ENCODE data around the gene KIF13A. TPM values are rescaled to one million over a fixed set of nuclear protein-coding genes. Genes with fewer than 3 reads are reported as not detected.

KIF13A gene
- total RNA-seq, 4 donors from 2014 or later: 32.1 to 58.2 (median 56.5) TPM

DNA sequence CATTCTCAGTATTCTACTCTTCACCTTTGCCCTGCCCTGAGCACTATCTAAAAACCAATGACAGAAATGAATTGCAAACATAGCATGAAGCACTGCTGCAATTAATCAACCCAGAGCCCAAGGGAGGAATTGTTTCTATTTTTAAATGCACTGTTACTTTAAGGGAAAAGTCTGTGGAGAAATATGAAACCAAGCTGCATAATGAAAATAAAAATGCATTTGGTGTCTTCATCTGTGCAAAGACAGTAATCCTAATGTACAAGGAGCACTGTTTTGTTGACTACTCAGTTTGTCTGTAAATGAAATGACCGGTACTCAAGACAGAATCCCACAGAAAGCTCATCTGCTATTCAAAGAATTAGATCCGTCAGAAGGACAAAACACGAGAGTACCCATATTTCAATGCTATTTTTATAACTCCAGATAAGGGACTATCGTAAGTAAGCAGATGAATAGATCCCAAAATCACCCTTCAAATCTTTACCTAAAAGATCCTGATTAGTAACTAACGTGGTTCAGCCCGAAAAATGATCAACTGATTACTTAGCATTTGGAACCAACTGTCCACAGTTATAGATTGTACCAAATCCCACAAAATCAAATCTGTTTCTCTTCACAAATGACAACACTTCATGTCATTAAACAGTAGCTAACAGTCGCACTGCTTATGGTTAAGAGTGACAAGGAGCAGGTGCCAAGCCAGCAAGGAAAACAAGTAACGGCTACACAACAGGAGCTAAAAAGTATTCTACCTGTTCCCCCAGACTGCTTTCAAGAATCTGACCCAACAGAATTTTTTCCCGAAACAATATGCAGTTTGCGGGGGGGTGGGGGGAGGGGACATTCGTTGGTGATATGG, 2.4 kb downstream of the KIF13A start:
- TF ChIP-seq, protein P1, sequence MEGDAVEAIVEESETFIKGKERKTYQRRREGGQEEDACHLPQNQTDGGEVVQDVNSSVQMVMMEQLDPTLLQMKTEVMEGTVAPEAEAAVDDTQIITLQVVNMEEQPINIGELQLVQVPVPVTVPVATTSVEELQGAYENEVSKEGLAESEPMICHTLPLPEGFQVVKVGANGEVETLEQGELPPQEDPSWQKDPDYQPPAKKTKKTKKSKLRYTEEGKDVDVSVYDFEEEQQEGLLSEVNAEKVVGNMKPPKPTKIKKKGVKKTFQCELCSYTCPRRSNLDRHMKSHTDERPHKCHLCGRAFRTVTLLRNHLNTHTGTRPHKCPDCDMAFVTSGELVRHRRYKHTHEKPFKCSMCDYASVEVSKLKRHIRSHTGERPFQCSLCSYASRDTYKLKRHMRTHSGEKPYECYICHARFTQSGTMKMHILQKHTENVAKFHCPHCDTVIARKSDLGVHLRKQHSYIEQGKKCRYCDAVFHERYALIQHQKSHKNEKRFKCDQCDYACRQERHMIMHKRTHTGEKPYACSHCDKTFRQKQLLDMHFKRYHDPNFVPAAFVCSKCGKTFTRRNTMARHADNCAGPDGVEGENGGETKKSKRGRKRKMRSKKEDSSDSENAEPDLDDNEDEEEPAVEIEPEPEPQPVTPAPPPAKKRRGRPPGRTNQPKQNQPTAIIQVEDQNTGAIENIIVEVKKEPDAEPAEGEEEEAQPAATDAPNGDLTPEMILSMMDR (IDR thresholded peaks at IDR 0.05; ENCODE audit: low read depth): no peak

DNA sequence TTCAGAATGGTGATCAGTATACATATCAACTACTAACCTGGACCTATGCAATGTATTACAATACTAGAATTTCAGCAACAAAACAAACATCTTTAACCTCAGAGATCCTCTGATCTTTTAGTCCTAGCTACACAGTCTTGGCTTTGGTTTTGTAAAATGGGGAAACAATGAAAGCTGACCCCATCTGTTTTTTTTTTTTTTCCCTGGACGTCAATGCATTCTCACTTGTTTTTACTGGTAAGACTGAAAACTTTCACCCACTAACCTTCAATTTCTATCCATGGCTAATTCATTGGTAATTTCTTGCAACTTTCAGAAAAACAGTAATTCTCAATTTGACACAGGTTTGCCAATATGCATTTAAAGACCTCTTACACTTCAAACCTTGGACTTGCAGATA, 3.0 kb downstream of the KIF13A start:
- TF ChIP-seq, protein P1 (IDR thresholded peaks at IDR 0.05; ENCODE audit: low read depth): no peak

DNA sequence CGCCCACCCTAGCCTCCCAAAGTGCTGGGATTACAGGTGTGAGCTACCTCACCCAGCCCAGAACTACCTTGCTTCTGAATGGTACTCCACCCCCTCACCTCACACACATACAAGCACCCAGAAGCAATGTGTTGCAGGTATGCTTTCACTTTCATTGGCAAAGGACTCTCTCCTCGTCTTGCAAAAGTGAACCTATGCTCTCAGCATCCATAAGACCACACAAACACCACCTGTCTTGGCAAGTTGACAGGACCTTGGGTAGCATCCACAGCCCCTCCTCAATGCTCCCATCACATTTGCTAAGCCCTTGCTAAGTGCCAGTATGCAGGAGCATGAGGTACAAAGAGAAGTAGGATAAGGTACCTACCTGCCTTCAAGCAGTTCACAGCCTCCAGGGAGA, 3.7 kb downstream of the KIF13A start:
- TF ChIP-seq, protein P1 (IDR thresholded peaks at IDR 0.05; ENCODE audit: low read depth): no peak

DNA sequence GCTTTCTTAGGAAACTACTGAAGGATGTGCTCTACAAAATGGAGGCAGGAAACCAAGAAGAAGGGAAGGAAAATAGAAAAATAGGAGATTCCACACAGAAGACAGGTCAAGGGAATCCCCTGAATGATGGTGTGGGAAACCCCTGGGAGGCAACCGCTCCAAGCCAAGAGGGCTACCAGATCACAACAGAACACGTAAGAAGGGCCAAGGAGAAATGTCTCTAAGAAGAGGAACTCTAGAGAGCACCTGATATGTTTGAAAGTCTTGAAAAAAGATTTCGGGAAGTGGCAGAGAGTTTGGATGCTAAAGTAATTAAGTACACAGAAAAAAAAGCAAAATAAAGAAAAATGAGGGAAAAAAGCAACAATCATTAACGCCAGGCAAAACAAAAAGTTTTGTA, 7.1 kb downstream of the KIF13A start:
- TF ChIP-seq, protein P1 (IDR thresholded peaks at IDR 0.05; ENCODE audit: low read depth): no peak

DNA sequence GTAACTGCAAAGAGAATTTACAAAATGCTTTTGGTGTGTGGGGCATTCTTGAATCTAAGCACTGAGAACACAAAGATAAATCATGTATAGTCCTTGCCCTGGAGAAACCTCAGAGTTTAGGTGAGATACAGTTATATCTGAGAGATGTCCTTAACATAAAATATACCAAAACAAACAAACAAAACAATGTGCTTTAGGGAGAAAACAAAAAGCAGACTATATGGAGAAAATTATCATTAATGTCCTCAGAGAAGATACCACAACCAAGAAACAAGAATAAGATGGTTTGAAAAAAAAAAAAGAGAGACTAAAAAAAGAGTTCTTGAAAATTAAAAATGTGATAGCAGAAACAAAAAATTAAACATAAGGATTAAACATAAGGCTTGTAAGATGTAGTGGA, 8.0 kb downstream of the KIF13A start:
- TF ChIP-seq, protein P1 (IDR thresholded peaks at IDR 0.05; ENCODE audit: low read depth): no peak

DNA sequence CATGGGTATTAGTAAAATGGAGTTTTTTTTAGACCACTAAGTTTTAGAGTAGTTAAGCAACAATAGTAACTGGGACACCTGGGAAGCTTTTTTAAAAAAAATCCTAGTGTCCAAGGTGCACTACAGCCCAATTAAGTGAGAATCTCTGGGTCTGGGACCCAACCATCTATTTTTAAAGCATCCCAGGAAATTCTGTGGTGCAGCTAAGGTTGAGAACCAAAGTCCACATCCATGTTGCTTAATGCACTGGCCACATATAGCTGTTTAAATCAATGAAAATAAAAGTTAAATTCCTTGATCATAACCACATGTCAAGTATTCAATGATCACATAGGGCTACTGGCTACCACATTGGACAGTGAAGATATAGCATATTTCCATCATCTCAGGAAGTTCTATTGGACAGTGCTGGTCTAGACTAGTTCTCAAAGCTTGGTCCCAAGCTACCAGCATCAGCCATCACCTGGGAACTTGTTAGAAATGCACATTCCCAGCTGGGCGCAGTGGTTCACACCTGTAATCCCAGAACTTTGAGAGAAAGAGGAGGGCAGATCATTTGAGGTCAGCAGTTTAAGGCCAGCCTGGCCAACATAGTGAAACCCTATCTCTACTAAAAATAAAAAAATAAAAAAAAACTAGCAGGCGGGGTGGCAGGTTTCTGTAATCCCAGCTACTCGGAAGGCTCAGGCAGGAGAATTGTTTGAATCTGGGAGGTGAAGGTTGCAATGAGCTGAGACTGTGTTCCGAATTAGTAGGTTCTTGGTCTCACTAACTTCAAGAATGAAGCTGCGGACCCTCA, 12.7 kb downstream of the KIF13A start:
- TF ChIP-seq, protein P1 (IDR thresholded peaks at IDR 0.05; ENCODE audit: low read depth): no peak

GRCh38 chr6:17972978-17973622, 14.3 kb downstream of the KIF13A start:
- TF ChIP-seq, protein P1 (IDR thresholded peaks at IDR 0.05; ENCODE audit: low read depth): no peak

Measured in subcutaneous adipose tissue (tissue), 4 donors.